Neuronal stem cell (in vitro differentiated cells): Measurements from ENCODE around the gene DPH2.
A peak's percentile ranks its signal among the peaks of the same experiment; 100 is the strongest.

Source experiments
- DNase-seq: peaks from one replicate; pipeline ENCODE4 v3.0.0-alpha.2; 2013; ENCODE audit warnings: low spot score
- H2AFZ ChIP-seq: one replicate; pipeline ENCODE4 v1.6.1; 2013; ENCODE audit warnings: mild to moderate bottlenecking, low read length, inconsistent platforms
- H2AK5ac ChIP-seq: 2 replicates; pipeline ENCODE4 v1.6.1; 2013; ENCODE audit warnings: low read depth, mild to moderate bottlenecking, inconsistent platforms, low read length, moderate library complexity, mixed read lengths
- H2BK120ac ChIP-seq: 2 replicates; pipeline ENCODE4 v1.6.1; 2013; ENCODE audit warnings: low read depth, mild to moderate bottlenecking, inconsistent platforms, low read length, moderate library complexity, mixed read lengths
- H2BK12ac ChIP-seq: one replicate; pipeline ENCODE4 v1.6.1; 2013; ENCODE audit warnings: low read length, inconsistent platforms
- H2BK15ac ChIP-seq: 2 replicates; pipeline ENCODE4 v1.6.1; 2013; ENCODE audit warnings: mild to moderate bottlenecking, low read length, inconsistent platforms, mixed read lengths
- H2BK5ac ChIP-seq: one replicate; pipeline ENCODE4 v1.6.1; 2013; ENCODE audit warnings: inconsistent platforms, mild to moderate bottlenecking, low read length, moderate library complexity
- H3K14ac ChIP-seq: one replicate; pipeline ENCODE4 v1.6.1; 2013; ENCODE audit warnings: low read length, inconsistent platforms
- H3K18ac ChIP-seq: 2 replicates; pipeline ENCODE4 v1.6.1; 2013; ENCODE audit warnings: low read length, inconsistent platforms
- H3K23ac ChIP-seq: 2 replicates; pipeline ENCODE4 v1.6.1; 2013; ENCODE audit warnings: low read depth, mild to moderate bottlenecking, mixed read lengths, low read length, inconsistent platforms; ENCODE audit not compliant: poor library complexity
- H3K27ac ChIP-seq: replicated peaks from 3 replicates; pipeline ENCODE4 v1.5.1; 2013; ENCODE audit warnings: low read length, inconsistent platforms
- H3K27me3 ChIP-seq, 3 experiments: 2 replicates each; pipeline ENCODE4 v1.6.1; 2013; ENCODE audit warnings: low read length in 3 of 3, mild to moderate bottlenecking in 2 of 3, inconsistent platforms in 1 of 3, low read depth in 1 of 3, mixed read lengths in 1 of 3, moderate library complexity in 1 of 3; ENCODE audit not compliant: control insufficient read depth in 3 of 3, insufficient read depth in 3 of 3
- H3K36me3 ChIP-seq, 2 donors: replicated peaks in 1 of 2; 2 replicates each; pipeline ENCODE4 v1.6.1; 2013; ENCODE audit warnings: low read length in 2 of 2; ENCODE audit not compliant: control insufficient read depth in 2 of 2, insufficient read depth in 2 of 2
- H3K4ac ChIP-seq: 2 replicates; pipeline ENCODE4 v1.6.1; 2013; ENCODE audit warnings: inconsistent platforms, mild to moderate bottlenecking, low read length, moderate library complexity
- H3K4me1 ChIP-seq, 2 donors: 1 replicate in 1 of 2; 2 replicates in 1 of 2; pipeline ENCODE4 v1.6.1; 2013; ENCODE audit warnings: low read length in 2 of 2, low read depth in 1 of 2; ENCODE audit not compliant: control insufficient read depth in 2 of 2, insufficient read depth in 1 of 2
- H3K4me2 ChIP-seq: one replicate; pipeline ENCODE4 v1.6.1; 2013; ENCODE audit warnings: mild to moderate bottlenecking, low read length, inconsistent platforms; ENCODE audit not compliant: insufficient read depth, poor library complexity, severe bottlenecking
- H3K4me3 ChIP-seq, 2 donors: 2 replicates each; pipeline ENCODE4 v1.5.1; 2013; ENCODE audit warnings: low read length in 2 of 2, mild to moderate bottlenecking in 2 of 2, inconsistent platforms in 1 of 2, moderate library complexity in 1 of 2
- H3K79me1 ChIP-seq: one replicate; pipeline ENCODE4 v1.6.1; 2013; ENCODE audit warnings: low read depth, mild to moderate bottlenecking, inconsistent platforms, low read length, moderate library complexity
- H3K9ac ChIP-seq: one replicate; pipeline ENCODE4 v1.6.1; 2013; ENCODE audit warnings: mild to moderate bottlenecking, low read depth, low read length, inconsistent platforms; ENCODE audit not compliant: poor library complexity
- H3K9me3 ChIP-seq, 2 donors: replicated peaks in 1 of 2; 2 replicates each; pipeline versions ENCODE3 to v1.6.1; 2013; ENCODE audit warnings: low read length in 2 of 2, mild to moderate bottlenecking in 2 of 2, inconsistent platforms in 1 of 2, low read depth in 1 of 2, mixed read lengths in 1 of 2, moderate library complexity in 1 of 2; ENCODE audit not compliant: control insufficient read depth in 2 of 2, insufficient read depth in 1 of 2
- H4K8ac ChIP-seq: one replicate; pipeline ENCODE4 v1.6.1; 2013; ENCODE audit warnings: low read depth, mild to moderate bottlenecking, inconsistent platforms, low read length, moderate library complexity
- H4K91ac ChIP-seq: one replicate; pipeline ENCODE4 v1.6.1; 2013; ENCODE audit warnings: low read length, low read depth, mild to moderate bottlenecking, inconsistent platforms; ENCODE audit not compliant: poor library complexity
- WGBS, 2 donors: extraction: QIAGEN DNeasy Blood & Tissue Kit; methylation state at CpG; one replicate each; pipeline ENCODE4 v1.1.7; 2013; ENCODE audit warnings: missing lambda C conversion rate in 2 of 2, mixed read lengths in 1 of 2; ENCODE audit not compliant: insufficient read length in 2 of 2, insufficient replicate concordance in 1 of 2; ENCODE audit errors: extremely low coverage in 2 of 2; 5-methylcytosine and 5-hydroxymethylcytosine counted together

The DPH2 gene

GRCh38 chr1:43997295-43997999, 27.6 kb downstream of the DPH2 start:
- Histone ChIP-seq H3K79me1 (peaks cover 2% of the 10 kb centered on the region), H2BK12ac (peak overlapping the region; percentile 90), H3K18ac (peak overlapping the region; percentile 83), H2BK5ac (peak overlapping the region; percentile 13), H3K4me3 (peak overlapping the region in 1 of 2 donors; percentile 20), H3K4me1 (peaks cover 16 to 24% of the 10 kb centered on the region in 2 donors), H3K4ac (no peak overlapping the region), H3K14ac (no peak overlapping the region), H3K9ac (no peak overlapping the region), H3K4me2 (no peak overlapping the region), H3K23ac (peak overlapping the region; percentile 85), H2BK120ac (no peak overlapping the region), H3K36me3 (peaks cover 0 to 24% of the 10 kb centered on the region in 2 donors), H2AK5ac (peak overlapping the region; percentile 63), H2BK15ac (no peak overlapping the region), H3K27ac (no peak overlapping the region), H3K27me3 (no peaks in the 10 kb centered on the region), H2AFZ (no peak overlapping the region), H4K91ac (no peak overlapping the region), H4K8ac (peak overlapping the region; percentile 43), H3K9me3 (no peaks in the 10 kb centered on the region)
- DNase-seq: no peak
- no CpG with 5 or more reads among the region's 22 CpGs for WGBS, 2 donors

- H3K9ac ChIP-seq: no peak overlapping the region
- no peak overlapping the region for H3K27ac ChIP-seq
- no peaks in the 10 kb centered on the region for H3K9me3 ChIP-seq
- no peak overlapping the region for H3K4me2 ChIP-seq
- H2BK15ac ChIP-seq: no peak overlapping the region
- H3K4ac ChIP-seq: no peak overlapping the region
- H2BK12ac ChIP-seq: no peak overlapping the region
- H4K8ac ChIP-seq: no peak overlapping the region
- peak overlapping the region; percentile 85 for H3K23ac ChIP-seq
- no peak overlapping the region for H2AFZ ChIP-seq
- H2AK5ac ChIP-seq: peak overlapping the region; percentile 63
- H3K27me3 ChIP-seq: no peaks in the 10 kb centered on the region
- peak overlapping the region in 1 of 2 donors; percentile 20 for H3K4me3 ChIP-seq
- H3K18ac ChIP-seq: peak overlapping the region; percentile 64
- H3K4me1 ChIP-seq: peaks cover 16 to 21% of the 10 kb centered on the region in 2 donors
- H4K91ac ChIP-seq: no peak overlapping the region
- peaks cover 0 to 24% of the 10 kb centered on the region in 2 donors for H3K36me3 ChIP-seq
- no peak overlapping the region for H2BK120ac ChIP-seq
- WGBS, 2 donors: no CpG with 5 or more reads among the region's 11 CpGs
- peaks cover 2% of the 10 kb centered on the region for H3K79me1 ChIP-seq
- DNase-seq: no peak
- peak overlapping the region; percentile 13 for H2BK5ac ChIP-seq
- peak overlapping the region; percentile 23 for H3K14ac ChIP-seq
Observed at GRCh38 chr1:43998000-43998378, 28.2 kb downstream of the DPH2 start.

- Histone ChIP-seq H3K36me3 (peaks cover 0 to 24% of the 10 kb centered on the region in 2 donors), H3K9ac (peak overlapping the region; percentile 10), H3K4ac (no peak overlapping the region), H2BK120ac (no peak overlapping the region), H3K27ac (no peak overlapping the region), H3K14ac (no peak overlapping the region), H3K27me3 (no peaks in the 10 kb centered on the region), H2BK5ac (no peak overlapping the region), H4K91ac (no peak overlapping the region), H3K18ac (no peak overlapping the region), H3K9me3 (no peaks in the 10 kb centered on the region), H2BK15ac (no peak overlapping the region), H3K79me1 (peaks cover 2% of the 10 kb centered on the region), H2BK12ac (no peak overlapping the region), H3K23ac (peak overlapping the region; percentile 48), H3K4me2 (no peak overlapping the region), H3K4me1 (peaks cover 16 to 21% of the 10 kb centered on the region in 2 donors), H2AK5ac (no peak overlapping the region), H2AFZ (no peak overlapping the region), H3K4me3 (no peak overlapping the region), H4K8ac (no peak overlapping the region)
- WGBS, 2 donors: no CpG with 5 or more reads among the region's 8 CpGs
- DNase-seq: no peak
Observed at GRCh38 chr1:43999455-43999854, 29.6 kb downstream of the DPH2 start.

DNA sequence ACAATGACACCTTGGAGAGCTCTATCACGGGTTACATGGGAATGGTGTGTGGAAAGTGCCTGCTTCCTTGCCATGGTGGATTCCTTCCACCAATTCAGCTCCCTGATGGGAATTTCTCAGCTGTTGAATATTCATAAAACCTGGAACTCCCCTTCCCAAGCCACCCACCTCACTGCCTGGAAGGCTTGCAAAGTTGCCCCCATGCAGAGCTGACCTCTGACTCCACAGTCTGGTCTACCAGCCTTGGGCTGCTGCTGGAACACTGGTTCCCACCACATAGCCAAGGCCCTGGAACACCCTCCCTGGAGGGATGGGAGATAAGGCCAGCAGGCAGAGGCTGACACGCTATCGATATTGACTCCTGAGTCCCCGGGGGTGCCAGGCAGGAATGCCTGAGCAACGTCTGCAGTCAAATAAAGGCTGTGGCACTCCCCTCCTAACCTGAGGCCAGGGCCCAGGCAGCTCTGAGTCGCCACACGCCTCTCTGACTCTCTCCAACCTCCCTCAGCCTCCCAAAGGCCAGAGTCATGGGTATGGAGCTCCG, 30.4 kb downstream of the DPH2 start:
- Histone ChIP-seq H2BK5ac (no peak overlapping the region), H3K4me3 (no peak overlapping the region), H3K18ac (no peak overlapping the region), H2BK12ac (no peak overlapping the region), H3K4ac (no peak overlapping the region), H4K91ac (no peak overlapping the region), H3K4me1 (peaks cover 16 to 18% of the 10 kb centered on the region in 2 donors), H2BK120ac (no peak overlapping the region), H3K4me2 (no peak overlapping the region), H3K36me3 (peaks cover 0 to 26% of the 10 kb centered on the region in 2 donors), H3K79me1 (peaks cover 2% of the 10 kb centered on the region), H2AFZ (no peak overlapping the region), H4K8ac (no peak overlapping the region), H3K27me3 (no peaks in the 10 kb centered on the region), H3K9ac (peak overlapping the region; percentile 63), H3K9me3 (no peaks in the 10 kb centered on the region), H2BK15ac (no peak overlapping the region), H3K23ac (peak overlapping the region; percentile 48), H3K14ac (no peak overlapping the region), H3K27ac (no peak overlapping the region), H2AK5ac (no peak overlapping the region)
- WGBS, 2 donors: no CpG with 5 or more reads among the region's 8 CpGs
- no peak for DNase-seq
